Ovary (tissue), 9 donors: ENCODE results near the gene AQP1. TPM values are rescaled to one million over a fixed set of nuclear protein-coding genes. Genes with fewer than 3 reads are reported as not detected.

Experiments
- DNase-seq, 5 donors: peaks; one replicate each; pipeline ENCODE4 v3.0.0-alpha.2; 2019 to 2020
- H3K27ac ChIP-seq, 2 donors: fragments of 200-600 bp; one replicate each; pipeline versions ENCODE4 v1.5.1 to v1.8.0; 2019 to 2022
- H3K27me3 ChIP-seq: fragments of 200-600 bp; one replicate; pipeline ENCODE4 v1.8.0; 2022
- H3K36me3 ChIP-seq: fragments of 200-600 bp; sonication (generic); one replicate; pipeline ENCODE4 v1.5.1; 2019
- H3K4me1 ChIP-seq: one replicate; pipeline ENCODE4 v1.8.1; 2013; ENCODE audit warnings: mild to moderate bottlenecking, moderate library complexity; ENCODE audit not compliant: insufficient read depth
- H3K4me3 ChIP-seq: fragments of 200-600 bp; sonication (generic); one replicate; pipeline ENCODE4 v1.5.1; 2017
- H3K9me3 ChIP-seq, 2 donors: fragments of 200-600 bp in 1 of 2; sonication (generic) in 1 of 2; one replicate each; pipeline versions ENCODE4 v1.5.1 to v1.8.1; 2013 to 2019; ENCODE audit warnings: mild to moderate bottlenecking in 1 of 2, moderate library complexity in 1 of 2
- EP300 ChIP-seq: sonication (generic); formaldehyde crosslinking; IDR thresholded peaks from one replicate; pipeline ENCODE4 v1.6.1; 2017; ENCODE audit warnings: antibody characterized with exemption
- POLR2A ChIP-seq: fragments of 450-650 bp; IDR thresholded peaks from one replicate; pipeline ENCODE4 v1.6.1; 2017; ENCODE audit warnings: antibody characterized with exemption, mild to moderate bottlenecking, moderate library complexity
- WGBS, 3 donors: extraction: QIAGEN DNeasy Blood & Tissue Kit in 1 of 3; methylation state at CpG; one replicate each; pipeline versions ENCODE4 v1.1.5 to v1.1.7; 2013 to 2017; 5-methylcytosine and 5-hydroxymethylcytosine counted together
- intact Hi-C, 4 donors: fragments of 100-400 bp; cut with DNase I; formaldehyde crosslinking; loops; one replicate each; pipeline versions ENCODE4 v1.11.0 to v1.15.1; 2022 to 2023
- polyA plus RNA-seq, 2 donors: library from polyadenylated mRNA; stranded (reverse); fragments of 200-250 nt in 1 of 2; fragments of 350-450 nt in 1 of 2; fragmentation: Illumina TruSeq in 1 of 2; extraction: RNeasy Lipid Tissue Mini Kit (QIAGEN cat#74804) in 1 of 2; gene quantifications; one replicate each; pipeline ENCODE4 v1.2.3, GENCODE V29; 2013 to 2014
- total RNA-seq, 7 donors: library from RNA; depleted of rRNA in 2 of 7; stranded (reverse); fragments of >200 nt in 2 of 7; fragmentation: NEBNext Ultra II Directional in 3 of 7; extraction: Animal tissue kit (Norgen Biotek cat#: 25700) in 3 of 7; gene quantifications; one replicate each; pipeline versions ENCODE4 v1.1.0 to v1.2.4, GENCODE V29; 2016 to 2023
- TF ChIP-seq, protein P1 (sequence below), 3 donors: fragments of 450-650 bp in 2 of 3; fragments of 200-600 bp in 1 of 3; IDR thresholded peaks; one replicate each; pipeline versions ENCODE4 v1.5.1 to v1.8.0; 2016 to 2022; ENCODE audit warnings: antibody characterized with exemption in 3 of 3, mild to moderate bottlenecking in 1 of 3
- donor health status: DM: no; HTN: no; CAD: no; lungs with moderate emphysema.
- donor health status: DM: no; HTN: no; CAD: no.
- donor health status: Bipolar disorder and iron deficiency.
- donor health status: DM: yes; HTN: yes; CAD: no.
- donor health status: DM: no; HTN: no; CAD: no.
- donor health status: DM: yes; HTN: yes; CAD: no.

AQP1 gene
- total and polyA plus RNA-seq, 9 donors = 10.2 to 151 (median 54.4) TPM

- Histone ChIP-seq H3K4me1 (peaks cover 7% of the 10 kb centered on the region), H3K27ac (no peak overlapping the region), H3K4me3 (no peak overlapping the region), H3K36me3 (no peaks in the 10 kb centered on the region), H3K27me3 (no peaks in the 10 kb centered on the region), H3K9me3 (no peaks in the 10 kb centered on the region)
- TF ChIP-seq EP300 (no peak), POLR2A (no peak)
- TF ChIP-seq, protein P1, sequence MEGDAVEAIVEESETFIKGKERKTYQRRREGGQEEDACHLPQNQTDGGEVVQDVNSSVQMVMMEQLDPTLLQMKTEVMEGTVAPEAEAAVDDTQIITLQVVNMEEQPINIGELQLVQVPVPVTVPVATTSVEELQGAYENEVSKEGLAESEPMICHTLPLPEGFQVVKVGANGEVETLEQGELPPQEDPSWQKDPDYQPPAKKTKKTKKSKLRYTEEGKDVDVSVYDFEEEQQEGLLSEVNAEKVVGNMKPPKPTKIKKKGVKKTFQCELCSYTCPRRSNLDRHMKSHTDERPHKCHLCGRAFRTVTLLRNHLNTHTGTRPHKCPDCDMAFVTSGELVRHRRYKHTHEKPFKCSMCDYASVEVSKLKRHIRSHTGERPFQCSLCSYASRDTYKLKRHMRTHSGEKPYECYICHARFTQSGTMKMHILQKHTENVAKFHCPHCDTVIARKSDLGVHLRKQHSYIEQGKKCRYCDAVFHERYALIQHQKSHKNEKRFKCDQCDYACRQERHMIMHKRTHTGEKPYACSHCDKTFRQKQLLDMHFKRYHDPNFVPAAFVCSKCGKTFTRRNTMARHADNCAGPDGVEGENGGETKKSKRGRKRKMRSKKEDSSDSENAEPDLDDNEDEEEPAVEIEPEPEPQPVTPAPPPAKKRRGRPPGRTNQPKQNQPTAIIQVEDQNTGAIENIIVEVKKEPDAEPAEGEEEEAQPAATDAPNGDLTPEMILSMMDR (IDR thresholded peaks at IDR 0.05) = no peak
- intact Hi-C loops = no loop called here
- 67 to 70% (median 68%) methylated on average over 2 of the region's 2 CpGs for WGBS, 3 donors
- no peak for DNase-seq
Measured at GRCh38 chr7:30897770-30898169, 13.9 kb upstream of the AQP1 start.

- no peak overlapping the region for H3K4me3 ChIP-seq
- intact Hi-C loops = no loop called here
- no peak for DNase-seq
- WGBS, 3 donors = 51 to 71% (median 64%) methylated on average over 12 of the region's 12 CpGs
- peaks cover 7% of the 10 kb centered on the region for H3K4me1 ChIP-seq
- no peak overlapping the region for H3K27ac ChIP-seq
- TF ChIP-seq, protein P1 (IDR thresholded peaks at IDR 0.05) = no peak
- TF ChIP-seq POLR2A = no peak
- TF ChIP-seq EP300 = no peak
- H3K9me3 ChIP-seq = no peaks in the 10 kb centered on the region
- H3K27me3 ChIP-seq = no peaks in the 10 kb centered on the region
- no peaks in the 10 kb centered on the region for H3K36me3 ChIP-seq
Measured at GRCh38 chr7:30898411-30898810, 13.2 kb upstream of the AQP1 start.

DNA sequence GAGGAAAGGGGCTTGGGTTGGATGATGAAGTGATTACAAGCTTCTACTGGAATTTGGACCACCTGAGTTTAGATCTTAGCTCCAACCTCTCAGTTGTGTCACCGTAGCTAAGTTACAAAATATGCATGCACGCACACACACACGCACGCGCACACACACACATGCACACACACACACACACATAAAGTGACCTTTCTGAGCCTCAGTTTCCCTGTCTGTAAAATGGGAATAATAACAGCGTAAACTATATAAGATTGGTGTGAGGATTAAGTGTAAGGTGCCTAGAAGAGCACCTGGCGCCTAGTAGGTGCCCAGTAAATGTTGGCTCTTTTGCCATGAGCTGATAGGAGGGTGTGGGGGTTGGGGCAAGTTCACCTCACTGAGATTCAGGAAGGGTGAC is 12.6 kb upstream of the AQP1 start:
- 95 to 99% (median 97%) methylated on average over 7 of the region's 7 CpGs for WGBS, 3 donors
- peaks cover 5% of the 10 kb centered on the region for H3K4me1 ChIP-seq
- TF ChIP-seq EP300 = no peak
- no peak for TF ChIP-seq POLR2A
- TF ChIP-seq, protein P1 (IDR thresholded peaks at IDR 0.05) = no peak
- DNase-seq = no peak
- H3K4me3 ChIP-seq = no peak overlapping the region
- H3K9me3 ChIP-seq = no peaks in the 10 kb centered on the region
- intact Hi-C loops = no loop called here
- no peak overlapping the region for H3K27ac ChIP-seq
- no peaks in the 10 kb centered on the region for H3K36me3 ChIP-seq
- H3K27me3 ChIP-seq = no peaks in the 10 kb centered on the region

- no peak for DNase-seq
- TF ChIP-seq EP300 = no peak
- TF ChIP-seq POLR2A = no peak
- TF ChIP-seq, protein P1 (IDR thresholded peaks at IDR 0.05) = no peak
- H3K9me3 ChIP-seq = no peaks in the 10 kb centered on the region
- intact Hi-C loops = no loop called here
- H3K27me3 ChIP-seq = no peaks in the 10 kb centered on the region
- H3K36me3 ChIP-seq = no peaks in the 10 kb centered on the region
- no peak overlapping the region for H3K27ac ChIP-seq
- peaks cover 5% of the 10 kb centered on the region for H3K4me1 ChIP-seq
- no peak overlapping the region for H3K4me3 ChIP-seq
- WGBS, 3 donors = 41 to 53% (median 44%) methylated on average over 6 of the region's 6 CpGs
Measured at GRCh38 chr7:30899630-30900029, 12.0 kb upstream of the AQP1 start.
